Suprapubic skin (tissue), 4 donors: ENCODE results near the gene MTCL1. TPM values are rescaled to one million over a fixed set of nuclear protein-coding genes. Genes with fewer than 3 reads are reported as not detected.

Experiments
- DNase-seq, 2 donors: peaks; one replicate each; pipeline ENCODE4 v3.0.0-alpha.2; 2019; ENCODE audit warnings: low spot score in 2 of 2
- H3K27ac ChIP-seq: fragments of 200-600 bp; sonication (generic); one replicate; pipeline ENCODE4 v1.5.1; 2019
- H3K27me3 ChIP-seq: fragments of 200-600 bp; sonication (generic); one replicate; pipeline ENCODE4 v1.5.1; 2019
- H3K36me3 ChIP-seq: fragments of 200-600 bp; sonication (generic); one replicate; pipeline ENCODE4 v1.5.1; 2019
- H3K4me1 ChIP-seq: fragments of 200-600 bp; sonication (generic); one replicate; pipeline ENCODE4 v1.5.1; 2019
- H3K4me3 ChIP-seq: fragments of 200-600 bp; sonication (generic); one replicate; pipeline ENCODE4 v1.5.1; 2019; ENCODE audit warnings: mild to moderate bottlenecking
- H3K9me3 ChIP-seq: fragments of 200-600 bp; sonication (generic); one replicate; pipeline ENCODE4 v1.5.1; 2019
- CTCF ChIP-seq, 2 donors: fragments of 200-600 bp in 1 of 2; fragments of 450-650 bp in 1 of 2; sonication (generic) in 1 of 2; IDR thresholded peaks; one replicate each; pipeline ENCODE4 v1.5.1; 2016 to 2019; ENCODE audit warnings: antibody characterized with exemption in 2 of 2, mild to moderate bottlenecking in 1 of 2, moderate library complexity in 1 of 2
- EP300 ChIP-seq: sonication (generic); formaldehyde crosslinking; IDR thresholded peaks from one replicate; pipeline ENCODE4 v1.6.1; 2017; ENCODE audit warnings: antibody characterized with exemption
- POLR2A ChIP-seq, 2 donors: fragments of 450-650 bp; IDR thresholded peaks; one replicate each; pipeline ENCODE4 v1.6.1; 2017; ENCODE audit warnings: antibody characterized with exemption in 2 of 2, mild to moderate bottlenecking in 2 of 2, moderate library complexity in 2 of 2
- POLR2AphosphoS5 ChIP-seq, 3 donors: sonication (generic); formaldehyde crosslinking; IDR thresholded peaks; one replicate each; pipeline ENCODE4 v1.6.1; 2017; ENCODE audit warnings: antibody characterized with exemption in 3 of 3
- WGBS: methylation state at CpG from one replicate; pipeline ENCODE4 v1.1.5; 2018; 5-methylcytosine and 5-hydroxymethylcytosine counted together
- total RNA-seq, 4 donors: library from RNA; depleted of rRNA; stranded (reverse); fragments of >200 nt; gene quantifications; one replicate each; pipeline ENCODE4 v1.1.0, GENCODE V29; 2016

The MTCL1 gene
- total RNA-seq, 4 donors from 2014 or later, result 7.0 to 9.4 (median 8.1) TPM

- Histone ChIP-seq H3K9me3 (no peaks in the 10 kb centered on the region), H3K27me3 (no peaks in the 10 kb centered on the region), H3K27ac (no peak overlapping the region), H3K4me3 (no peak overlapping the region), H3K36me3 (no peaks in the 10 kb centered on the region), H3K4me1 (no peaks in the 10 kb centered on the region)
- TF ChIP-seq EP300, result no peak
- TF ChIP-seq POLR2A (IDR thresholded peaks at IDR 0.05), result no peak
- TF ChIP-seq POLR2AphosphoS5 (IDR thresholded peaks at IDR 0.05), result no peak
- no peak for TF ChIP-seq CTCF (IDR thresholded peaks at IDR 0.05)
- no peak for DNase-seq
These were observed 37.0 kb upstream of the MTCL1 start for GRCh38 chr18:8668381-8668780.

GRCh38 chr18:8669571-8669970 is 35.8 kb upstream of the MTCL1 start:
- H3K9me3 ChIP-seq, result no peaks in the 10 kb centered on the region
- H3K27ac ChIP-seq, result no peak overlapping the region
- H3K27me3 ChIP-seq, result no peaks in the 10 kb centered on the region
- WGBS, result 68% methylated on average over 4 of the region's 4 CpGs
- H3K4me3 ChIP-seq, result no peak overlapping the region
- no peak for TF ChIP-seq EP300
- TF ChIP-seq POLR2A (IDR thresholded peaks at IDR 0.05), result no peak
- TF ChIP-seq CTCF (IDR thresholded peaks at IDR 0.05), result no peak
- no peak for TF ChIP-seq POLR2AphosphoS5 (IDR thresholded peaks at IDR 0.05)
- H3K4me1 ChIP-seq, result no peaks in the 10 kb centered on the region
- DNase-seq, result no peak
- H3K36me3 ChIP-seq, result no peaks in the 10 kb centered on the region

GRCh38 chr18:8673256-8674209 is 31.8 kb upstream of the MTCL1 start:
- 92% methylated on average over 9 of the region's 9 CpGs for WGBS
- Histone ChIP-seq H3K9me3 (no peaks in the 10 kb centered on the region), H3K27ac (no peak overlapping the region), H3K36me3 (no peaks in the 10 kb centered on the region), H3K4me1 (no peaks in the 10 kb centered on the region), H3K4me3 (no peak overlapping the region), H3K27me3 (no peaks in the 10 kb centered on the region)
- no peak for DNase-seq
- TF ChIP-seq POLR2AphosphoS5 (IDR thresholded peaks at IDR 0.05), result no peak
- no peak for TF ChIP-seq CTCF (IDR thresholded peaks at IDR 0.05)
- TF ChIP-seq POLR2A (IDR thresholded peaks at IDR 0.05), result no peak
- TF ChIP-seq EP300, result no peak

GRCh38 chr18:8675057-8675456 is 30.3 kb upstream of the MTCL1 start:
- no peak for DNase-seq
- Histone ChIP-seq H3K4me3 (no peak overlapping the region), H3K36me3 (no peaks in the 10 kb centered on the region), H3K9me3 (no peaks in the 10 kb centered on the region), H3K27ac (no peak overlapping the region), H3K27me3 (no peaks in the 10 kb centered on the region), H3K4me1 (no peaks in the 10 kb centered on the region)
- WGBS, result 73% methylated on average over 4 of the region's 4 CpGs
- TF ChIP-seq CTCF (IDR thresholded peaks at IDR 0.05), result no peak
- no peak for TF ChIP-seq POLR2AphosphoS5 (IDR thresholded peaks at IDR 0.05)
- TF ChIP-seq POLR2A (IDR thresholded peaks at IDR 0.05), result no peak
- TF ChIP-seq EP300, result no peak

GRCh38 chr18:8681196-8681595 is 24.2 kb upstream of the MTCL1 start:
- TF ChIP-seq POLR2A (IDR thresholded peaks at IDR 0.05), result no peak
- TF ChIP-seq CTCF (IDR thresholded peaks at IDR 0.05), result no peak
- no peak for TF ChIP-seq POLR2AphosphoS5 (IDR thresholded peaks at IDR 0.05)
- no peak for TF ChIP-seq EP300
- Histone ChIP-seq H3K4me1 (peaks cover 14% of the 10 kb centered on the region), H3K27ac (no peak overlapping the region), H3K36me3 (no peaks in the 10 kb centered on the region), H3K4me3 (no peak overlapping the region), H3K27me3 (no peaks in the 10 kb centered on the region), H3K9me3 (no peaks in the 10 kb centered on the region)
- 92% methylated on average over 4 of the region's 4 CpGs for WGBS
- DNase-seq, result no peak
